ENCODE results near the gene MKRN1. TPM values are rescaled to one million over a fixed set of nuclear protein-coding genes. Genes with fewer than 3 reads are reported as not detected.

The MKRN1 gene
- total and polyA plus RNA-seq, 2 experiments from 2014 or later = 68.8 to 71.5 TPM

DNA sequence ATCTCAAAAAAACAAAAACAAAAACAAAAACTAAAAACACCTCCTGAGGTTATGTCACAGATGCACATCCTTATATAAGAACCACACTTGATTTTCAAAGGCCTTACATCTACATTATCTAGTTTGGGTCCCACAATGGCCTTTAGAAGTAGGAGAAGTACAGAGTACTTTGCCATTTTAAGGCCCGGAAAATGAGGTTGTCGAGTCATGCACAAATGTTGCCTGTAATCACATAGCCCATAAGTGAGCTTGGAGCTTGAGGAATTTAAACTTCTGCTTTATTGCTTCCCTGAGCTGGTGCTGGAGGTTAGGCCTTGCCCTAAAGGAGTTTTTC is 9.7 kb upstream of the MKRN1 start:
- no peaks in the 10 kb centered on the region for H3K79me2 ChIP-seq (ENCODE audit: insufficient read depth)
- in situ Hi-C loops (cut with MboI) = no loop called here
- no peaks in the 10 kb centered on the region for H3F3A ChIP-seq (ENCODE audit: insufficient read depth)
- H3K27ac ChIP-seq = no peak overlapping the region
- no peak overlapping the region for H3K4me3 ChIP-seq
- H3K36me3 ChIP-seq (ENCODE audit: low read depth) = no peaks in the 10 kb centered on the region
- no peaks in the 10 kb centered on the region for H3K9me3 ChIP-seq (ENCODE audit: low read depth)
- H3K4me1 ChIP-seq (ENCODE audit: insufficient read depth) = no peaks in the 10 kb centered on the region
- 95 to 96% methylated on average over 2 of the region's 2 CpGs for WGBS, 2 experiments (ENCODE audit: low coverage in 1 of 2, low lambda C conversion rate in 2 of 2, missing lambda C conversion rate in 2 of 2)
- no peak overlapping the region for H2AFZ ChIP-seq
- H3K27me3 ChIP-seq (replicated peaks; ENCODE audit: insufficient read depth) = no peaks in the 10 kb centered on the region
- no peak overlapping the region for H3K9ac ChIP-seq
- H3K4me2 ChIP-seq (ENCODE audit: unreplicated experiment) = no peak overlapping the region
- DNase-seq = no peak
- no peak for TF ChIP-seq EZH2 (IDR thresholded peaks at IDR 0.05; ENCODE audit: insufficient read depth, poor library complexity, severe bottlenecking)
- no peak for TF ChIP-seq EZH2phosphoT487 (IDR thresholded peaks at IDR 0.05; ENCODE audit: insufficient read depth, low read depth)
- H3K9me2 ChIP-seq (ENCODE audit: insufficient read depth) = no peaks in the 10 kb centered on the region
- H4K20me1 ChIP-seq (ENCODE audit: insufficient read depth) = no peaks in the 10 kb centered on the region

DNA sequence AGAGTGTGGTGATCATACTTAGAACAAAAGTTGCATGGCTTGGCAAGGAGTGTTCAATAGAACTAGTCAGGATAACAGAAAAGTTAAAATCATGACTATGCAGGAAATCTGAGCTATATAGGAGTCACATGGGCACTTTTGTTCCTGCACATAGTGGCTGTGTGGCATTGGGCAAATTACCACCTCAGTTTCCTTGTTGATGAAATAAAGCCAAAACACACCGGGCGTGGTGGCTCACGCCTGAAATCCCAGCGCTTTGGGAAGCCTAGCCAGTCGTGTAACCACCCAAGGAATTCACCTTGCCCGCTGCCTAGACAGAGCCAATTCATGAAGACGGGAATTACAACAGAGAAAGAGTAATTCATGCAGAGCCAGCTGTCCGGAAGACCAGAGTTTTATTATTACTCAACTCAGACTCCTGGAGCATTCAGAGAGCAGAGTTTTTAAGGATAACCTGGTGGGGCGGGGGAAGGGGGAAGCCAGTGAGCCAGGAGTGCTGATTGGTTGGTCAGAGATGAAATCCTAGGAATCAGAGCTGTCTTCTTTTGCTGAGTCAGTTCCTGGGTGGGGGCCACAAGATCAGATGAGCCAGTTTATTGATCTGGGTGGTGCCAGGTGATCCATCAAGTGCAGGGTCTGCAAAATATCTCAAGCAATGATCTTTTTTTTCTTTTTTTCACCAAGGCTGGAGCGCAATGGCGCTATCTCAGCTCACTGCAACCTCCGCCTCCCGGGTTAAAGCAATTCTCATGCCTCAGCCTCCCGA is 6.4 kb upstream of the MKRN1 start:
- Histone ChIP-seq H3K27ac (no peak overlapping the region), H3K4me1 (ENCODE audit: insufficient read depth) (no peaks in the 10 kb centered on the region), H3K9ac (no peak overlapping the region), H3K9me2 (ENCODE audit: insufficient read depth) (no peaks in the 10 kb centered on the region), H3K4me3 (no peak overlapping the region), H3K4me2 (ENCODE audit: unreplicated experiment) (no peak overlapping the region), H4K20me1 (ENCODE audit: insufficient read depth) (no peaks in the 10 kb centered on the region), H3K79me2 (ENCODE audit: insufficient read depth) (no peaks in the 10 kb centered on the region), H2AFZ (no peak overlapping the region), H3K27me3 (replicated peaks; ENCODE audit: insufficient read depth) (no peaks in the 10 kb centered on the region), H3K9me3 (ENCODE audit: low read depth) (no peaks in the 10 kb centered on the region), H3F3A (ENCODE audit: insufficient read depth) (no peaks in the 10 kb centered on the region), H3K36me3 (ENCODE audit: low read depth) (no peaks in the 10 kb centered on the region)
- no peak for DNase-seq
- TF ChIP-seq EZH2 (IDR thresholded peaks at IDR 0.05; ENCODE audit: insufficient read depth, poor library complexity, severe bottlenecking) (no peak), EZH2phosphoT487 (IDR thresholded peaks at IDR 0.05; ENCODE audit: insufficient read depth, low read depth) (no peak)
- WGBS, 2 experiments (ENCODE audit: low coverage in 1 of 2, low lambda C conversion rate in 2 of 2, missing lambda C conversion rate in 2 of 2) = 79 to 82% methylated on average over 14 of the region's 14 CpGs
- in situ Hi-C loops (cut with MboI) = no loop called here

DNA sequence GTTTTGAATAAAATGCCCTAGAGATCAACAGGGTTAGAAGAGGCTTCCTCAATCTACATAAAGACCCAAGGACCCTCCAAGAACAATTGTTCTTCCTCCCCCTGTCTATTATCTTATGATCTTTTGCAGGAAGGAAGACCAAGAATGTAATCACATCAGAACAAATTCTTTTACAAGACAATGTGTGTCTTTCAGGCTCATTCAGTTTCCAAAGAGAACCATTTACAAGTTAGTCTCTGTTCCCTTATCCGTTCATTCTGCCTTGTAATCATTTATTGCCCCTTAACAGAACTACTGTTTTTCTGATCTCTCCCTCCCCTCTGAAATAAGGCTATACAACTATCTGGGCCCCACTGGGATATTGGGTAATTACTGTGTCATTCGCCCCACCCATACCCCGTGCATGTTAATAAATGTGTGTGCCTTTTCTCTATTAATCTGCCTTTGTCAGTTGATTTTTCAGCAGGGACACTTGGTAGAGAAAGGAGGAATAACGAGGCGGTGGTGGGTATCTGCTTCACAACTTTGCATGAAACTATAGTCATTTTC is 5.7 kb upstream of the MKRN1 start:
- H3K36me3 ChIP-seq (ENCODE audit: low read depth) = no peaks in the 10 kb centered on the region
- TF ChIP-seq EZH2 (IDR thresholded peaks at IDR 0.05; ENCODE audit: insufficient read depth, poor library complexity, severe bottlenecking) = no peak
- TF ChIP-seq EZH2phosphoT487 (IDR thresholded peaks at IDR 0.05; ENCODE audit: insufficient read depth, low read depth) = no peak
- no peaks in the 10 kb centered on the region for H3K79me2 ChIP-seq (ENCODE audit: insufficient read depth)
- no peaks in the 10 kb centered on the region for H4K20me1 ChIP-seq (ENCODE audit: insufficient read depth)
- whole genome bisulfite sequencing, 2 experiments (ENCODE audit: low coverage in 1 of 2, low lambda C conversion rate in 2 of 2, missing lambda C conversion rate in 2 of 2) = 43% methylated on average over 5 of the region's 5 CpGs
- H3F3A ChIP-seq (ENCODE audit: insufficient read depth) = no peaks in the 10 kb centered on the region
- H3K4me2 ChIP-seq (ENCODE audit: unreplicated experiment) = no peak overlapping the region
- no peak overlapping the region for H2AFZ ChIP-seq
- H3K4me3 ChIP-seq = no peak overlapping the region
- no peaks in the 10 kb centered on the region for H3K4me1 ChIP-seq (ENCODE audit: insufficient read depth)
- no peak overlapping the region for H3K27ac ChIP-seq
- no peak for DNase-seq
- H3K9me3 ChIP-seq (ENCODE audit: low read depth) = no peaks in the 10 kb centered on the region
- H3K9me2 ChIP-seq (ENCODE audit: insufficient read depth) = no peaks in the 10 kb centered on the region
- in situ Hi-C loops (cut with MboI) = no loop called here
- no peak overlapping the region for H3K9ac ChIP-seq
- no peaks in the 10 kb centered on the region for H3K27me3 ChIP-seq (replicated peaks; ENCODE audit: insufficient read depth)

GRCh38 chr7:140484479-140484878 is 5.2 kb upstream of the MKRN1 start:
- H2AFZ ChIP-seq = no peak overlapping the region
- H3K4me1 ChIP-seq (ENCODE audit: insufficient read depth) = no peaks in the 10 kb centered on the region
- no peak overlapping the region for H3K27ac ChIP-seq
- no peaks in the 10 kb centered on the region for H3K79me2 ChIP-seq (ENCODE audit: insufficient read depth)
- H4K20me1 ChIP-seq (ENCODE audit: insufficient read depth) = no peaks in the 10 kb centered on the region
- H3K9ac ChIP-seq = no peak overlapping the region
- H3K36me3 ChIP-seq (ENCODE audit: low read depth) = no peaks in the 10 kb centered on the region
- H3F3A ChIP-seq (ENCODE audit: insufficient read depth) = 0 out of 2 replicates have a peak, but pooled peaks cover 5% of the 10 kb centered on the region
- DNase-seq = no peak
- no peaks in the 10 kb centered on the region for H3K9me3 ChIP-seq (ENCODE audit: low read depth)
- H3K9me2 ChIP-seq (ENCODE audit: insufficient read depth) = no peaks in the 10 kb centered on the region
- H3K27me3 ChIP-seq (replicated peaks; ENCODE audit: insufficient read depth) = no peaks in the 10 kb centered on the region
- whole genome bisulfite sequencing, 2 experiments (ENCODE audit: low coverage in 1 of 2, low lambda C conversion rate in 2 of 2, missing lambda C conversion rate in 2 of 2) = 70 to 88% methylated on average over 3 of the region's 3 CpGs
- in situ Hi-C loops (cut with MboI) = no loop called here
- TF ChIP-seq EZH2phosphoT487 (IDR thresholded peaks at IDR 0.05; ENCODE audit: insufficient read depth, low read depth) (no peak), EZH2 (IDR thresholded peaks at IDR 0.05; ENCODE audit: insufficient read depth, poor library complexity, severe bottlenecking) (no peak)
- H3K4me3 ChIP-seq = no peak overlapping the region
- no peak overlapping the region for H3K4me2 ChIP-seq (ENCODE audit: unreplicated experiment)

Data from GM23248 (cell line).